H7 (cell line): ENCODE data around the gene RPUSD4. TPM values are rescaled to one million over a fixed set of nuclear protein-coding genes. Genes with fewer than 3 reads are reported as not detected.

Source experiments
- DNase-seq: peaks from one replicate; pipeline ENCODE4 v3.0.0; 2012
- H3K27me3 ChIP-seq: 2 replicates; pipeline ENCODE4 v1.6.0; 2011; ENCODE audit warnings: mild to moderate bottlenecking, low read length; ENCODE audit not compliant: control insufficient read depth, insufficient read depth
- H3K36me3 ChIP-seq: replicated peaks from 2 replicates; pipeline ENCODE4 v1.5.1; 2011; ENCODE audit warnings: low read length; ENCODE audit not compliant: control insufficient read depth, insufficient read depth
- H3K4me3 ChIP-seq: 2 replicates; pipeline ENCODE4 v1.5.1; 2011; ENCODE audit warnings: low read depth, mild to moderate bottlenecking, control low read depth, low read length, moderate library complexity; ENCODE audit not compliant: insufficient read depth
- total RNA-seq: library from RNA; depleted of rRNA; stranded (reverse); fragments of >200 nt; shearing (Covaris generic); gene quantifications from 2 replicates; pipeline ENCODE4 v1.2.3, GENCODE V29; 2014

RPUSD4 gene
- total RNA-seq, 1 experiment from 2014 or later: 41.5 TPM

- Histone ChIP-seq H3K27me3 (no peaks in the 10 kb centered on the region), H3K36me3 (peaks cover 2% of the 10 kb centered on the region), H3K4me3 (no peak overlapping the region)
- peak; percentile 63 for DNase-seq
Measured at GRCh38 chr11:126181939-126182730, 29.3 kb downstream of the RPUSD4 start.

- no peaks in the 10 kb centered on the region for H3K36me3 ChIP-seq
- H3K27me3 ChIP-seq: no peaks in the 10 kb centered on the region
- H3K4me3 ChIP-seq: no peak overlapping the region
- no peak for DNase-seq
Measured at GRCh38 chr11:126176853-126177470, 34.5 kb downstream of the RPUSD4 start.

GRCh38 chr11:126175393-126175792 lies 36.1 kb downstream of the RPUSD4 start:
- no peaks in the 10 kb centered on the region for H3K27me3 ChIP-seq
- DNase-seq: no peak
- no peak overlapping the region for H3K4me3 ChIP-seq
- no peaks in the 10 kb centered on the region for H3K36me3 ChIP-seq

- no peak overlapping the region for H3K4me3 ChIP-seq
- DNase-seq: no peak
- H3K27me3 ChIP-seq: no peaks in the 10 kb centered on the region
- H3K36me3 ChIP-seq: no peaks in the 10 kb centered on the region
Measured at GRCh38 chr11:126174816-126175215, 36.6 kb downstream of the RPUSD4 start.

GRCh38 chr11:126173257-126173656 lies 38.2 kb downstream of the RPUSD4 start:
- no peak for DNase-seq
- no peaks in the 10 kb centered on the region for H3K27me3 ChIP-seq
- H3K36me3 ChIP-seq: no peaks in the 10 kb centered on the region
- no peak overlapping the region for H3K4me3 ChIP-seq

- Histone ChIP-seq H3K36me3 (no peaks in the 10 kb centered on the region), H3K27me3 (no peaks in the 10 kb centered on the region), H3K4me3 (no peak overlapping the region)
- DNase-seq: no peak
Measured at GRCh38 chr11:126172596-126173038, 38.8 kb downstream of the RPUSD4 start.

- H3K4me3 ChIP-seq: no peak overlapping the region
- no peaks in the 10 kb centered on the region; the same call in 1 of the 2 replicates for H3K27me3 ChIP-seq
- no peak for DNase-seq
- no peaks in the 10 kb centered on the region for H3K36me3 ChIP-seq
Measured at GRCh38 chr11:126169291-126169690, 42.2 kb downstream of the RPUSD4 start.

GRCh38 chr11:126167488-126167887 lies 44.0 kb downstream of the RPUSD4 start:
- no peak for DNase-seq
- Histone ChIP-seq H3K36me3 (no peaks in the 10 kb centered on the region), H3K4me3 (no peak overlapping the region), H3K27me3 (peaks cover 2% of the 10 kb centered on the region; the same call in 1 of the 2 replicates)

- Histone ChIP-seq H3K36me3 (no peaks in the 10 kb centered on the region), H3K4me3 (no peak overlapping the region)
- no peak for DNase-seq
Measured at GRCh38 chr11:126166413-126166812, 45.0 kb downstream of the RPUSD4 start.

GRCh38 chr11:126165757-126166156 lies 45.7 kb downstream of the RPUSD4 start:
- no peak for DNase-seq
- Histone ChIP-seq H3K36me3 (no peaks in the 10 kb centered on the region), H3K27me3 (peaks cover 4% of the 10 kb centered on the region; the same call in 1 of the 2 replicates), H3K4me3 (no peak overlapping the region)

More at GRCh38 chr11:126166413-126166812, 45.0 kb downstream of the RPUSD4 start:
- H3K27me3 ChIP-seq: peaks cover 2% of the 10 kb centered on the region; the same call in 1 of the 2 replicates

GRCh38 chr11:126165311-126165720 lies 46.1 kb downstream of the RPUSD4 start:
- Histone ChIP-seq H3K36me3 (no peaks in the 10 kb centered on the region), H3K4me3 (no peak overlapping the region), H3K27me3 (peaks cover 4% of the 10 kb centered on the region; the same call in 1 of the 2 replicates)
- DNase-seq: no peak

GRCh38 chr11:126164781-126165180 lies 46.7 kb downstream of the RPUSD4 start:
- Histone ChIP-seq H3K27me3 (peaks cover 4% of the 10 kb centered on the region; the same call in 1 of the 2 replicates), H3K36me3 (no peaks in the 10 kb centered on the region), H3K4me3 (no peak overlapping the region)
- DNase-seq: no peak

GRCh38 chr11:126163779-126164178 lies 47.7 kb downstream of the RPUSD4 start:
- H3K36me3 ChIP-seq: no peaks in the 10 kb centered on the region
- no peak overlapping the region for H3K4me3 ChIP-seq
- H3K27me3 ChIP-seq: peaks cover 4% of the 10 kb centered on the region; the same call in 1 of the 2 replicates
- DNase-seq: no peak

- Histone ChIP-seq H3K27me3 (peaks cover 4% of the 10 kb centered on the region; the same call in 1 of the 2 replicates), H3K4me3 (no peak overlapping the region), H3K36me3 (no peaks in the 10 kb centered on the region)
- DNase-seq: no peak
Measured at GRCh38 chr11:126163074-126163700, 48.3 kb downstream of the RPUSD4 start.
